Kidney (tissue), 14 donors: Measurements from ENCODE around the gene CENPM. TPM values are rescaled to one million over a fixed set of nuclear protein-coding genes. Genes with fewer than 3 reads are reported as not detected.

Experiments used
- DNase-seq, 5 donors: peaks; one replicate each; pipeline ENCODE4 v3.0.0-alpha.2; 2013 to 2020
- FAIRE-seq: peaks from 2 replicates; lab custom pipeline; 2012; peaks lifted over from hg19 to GRCh38; lab: Jason Lieb, UNC
- H3K27ac ChIP-seq, 2 donors: one replicate each; pipeline ENCODE4 v1.7.0; 2013; ENCODE audit warnings: low read depth in 2 of 2, low read length in 2 of 2, inconsistent platforms in 1 of 2
- H3K27me3 ChIP-seq: one replicate; pipeline ENCODE4 v1.7.1; 2013; ENCODE audit warnings: low read length, inconsistent platforms; ENCODE audit not compliant: control insufficient read depth, insufficient read depth
- H3K36me3 ChIP-seq, 3 donors: one replicate each; pipeline versions ENCODE4 v1.7.0 to v1.7.1; 2013; ENCODE audit warnings: low read length in 3 of 3, control low read depth in 1 of 3, inconsistent platforms in 1 of 3; ENCODE audit not compliant: insufficient read depth in 3 of 3, control insufficient read depth in 2 of 3
- H3K4me1 ChIP-seq, 3 donors: one replicate each; pipeline versions ENCODE4 v1.7.0 to v1.7.1; 2013; ENCODE audit warnings: low read length in 3 of 3, inconsistent platforms in 1 of 3, low read depth in 1 of 3; ENCODE audit not compliant: control insufficient read depth in 2 of 3, insufficient read depth in 2 of 3
- H3K4me3 ChIP-seq, 3 donors: one replicate each; pipeline versions ENCODE4 v1.7.0 to v1.8.1; 2013; ENCODE audit warnings: low read length in 3 of 3, control low read depth in 1 of 3, inconsistent platforms in 1 of 3
- H3K9ac ChIP-seq, 3 donors: one replicate each; pipeline versions ENCODE4 v1.7.0 to v1.7.1; 2013; ENCODE audit warnings: low read length in 3 of 3, control low read depth in 1 of 3, inconsistent platforms in 1 of 3
- H3K9me3 ChIP-seq, 3 donors: one replicate each; pipeline versions ENCODE4 v1.7.0 to v1.7.1; 2013; ENCODE audit warnings: low read length in 3 of 3, control low read depth in 1 of 3, inconsistent platforms in 1 of 3; ENCODE audit not compliant: control insufficient read depth in 2 of 3, insufficient read depth in 1 of 3
- intact Hi-C: fragments of 100-400 bp; cut with DNase I; formaldehyde crosslinking; loops from one replicate; pipeline ENCODE4 v1.11.1; 2022
- polyA plus RNA-seq: library from polyadenylated mRNA; stranded (reverse); fragments of 350-450 nt; fragmentation: Illumina TruSeq; extraction: RNeasy Lipid Tissue Mini Kit (QIAGEN cat#74804); gene quantifications from one replicate; pipeline ENCODE4 v1.2.3, GENCODE V29; 2014; ENCODE audit warnings: low read depth, low replicate concordance; ENCODE audit not compliant: insufficient read depth
- total RNA-seq: library from RNA; stranded (reverse); fragmentation: NEBNext Ultra II Directional; extraction: Animal tissue kit (Norgen Biotek cat#: 25700); gene quantifications from one replicate; pipeline ENCODE4 v1.2.1, GENCODE V29; 2021
- TF ChIP-seq, protein P1 (sequence below): IDR thresholded peaks from 3 replicates; pipeline ENCODE4 v1.5.1; 2012; ENCODE audit warnings: mild to moderate bottlenecking, moderate library complexity, borderline replicate concordance; ENCODE audit not compliant: insufficient read depth; ENCODE audit errors: extremely low read depth
- donor health status: control.
- donor health status: control.
- donor health status: control.
- donor health status: control.
- donor health status: control.
- donor health status: DM: yes; HTN: yes; CAD: no.
- donor health status: Normal renal cell carcinoma (clear cell type).

CENPM gene
- total and polyA plus RNA-seq, 2 donors from 2014 or later = 2.8 TPM

DNA sequence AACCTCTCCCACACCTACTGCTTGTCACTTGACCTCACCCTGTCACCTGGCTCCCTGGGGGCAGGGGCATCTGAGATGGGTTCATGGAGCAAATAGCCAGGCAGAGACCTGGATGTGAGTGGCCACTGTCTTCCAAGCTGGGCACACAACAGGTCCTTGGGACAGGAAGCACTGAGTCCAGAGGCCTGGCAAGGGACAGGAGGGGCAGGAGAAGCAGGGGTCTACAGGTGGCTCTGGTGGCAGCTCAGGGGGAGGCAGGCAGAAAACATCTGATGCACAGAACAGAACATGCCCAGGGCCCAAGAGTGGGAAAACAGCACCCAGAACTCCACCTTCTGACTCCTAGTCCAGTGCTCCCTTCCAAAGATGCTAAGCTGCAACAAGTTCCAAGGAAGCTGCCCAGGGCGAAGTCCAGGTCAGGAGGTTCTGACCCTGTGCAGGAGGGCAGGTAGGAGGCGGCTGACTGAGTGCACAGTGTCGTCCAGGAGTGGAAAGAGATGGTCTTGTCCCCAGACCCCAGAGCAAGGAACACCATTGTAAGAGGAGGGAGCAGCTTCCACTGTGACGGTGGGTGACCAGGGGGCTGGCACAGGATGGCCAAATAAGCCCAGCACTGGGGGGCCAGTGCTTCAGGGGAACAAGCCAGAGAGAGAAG is 23.9 kb downstream of the CENPM start:
- intact Hi-C loops = no loop called here
- Histone ChIP-seq H3K27ac (no peak overlapping the region), H3K4me3 (no peak overlapping the region), H3K9me3 (no peaks in the 10 kb centered on the region), H3K36me3 (no peaks in the 10 kb centered on the region), H3K4me1 (peaks cover 0 to 5% (median 0%) of the 10 kb centered on the region in 3 donors), H3K27me3 (no peaks in the 10 kb centered on the region), H3K9ac (no peak overlapping the region)
- no peak for DNase-seq
- no peak for FAIRE-seq
- TF ChIP-seq, protein P1, sequence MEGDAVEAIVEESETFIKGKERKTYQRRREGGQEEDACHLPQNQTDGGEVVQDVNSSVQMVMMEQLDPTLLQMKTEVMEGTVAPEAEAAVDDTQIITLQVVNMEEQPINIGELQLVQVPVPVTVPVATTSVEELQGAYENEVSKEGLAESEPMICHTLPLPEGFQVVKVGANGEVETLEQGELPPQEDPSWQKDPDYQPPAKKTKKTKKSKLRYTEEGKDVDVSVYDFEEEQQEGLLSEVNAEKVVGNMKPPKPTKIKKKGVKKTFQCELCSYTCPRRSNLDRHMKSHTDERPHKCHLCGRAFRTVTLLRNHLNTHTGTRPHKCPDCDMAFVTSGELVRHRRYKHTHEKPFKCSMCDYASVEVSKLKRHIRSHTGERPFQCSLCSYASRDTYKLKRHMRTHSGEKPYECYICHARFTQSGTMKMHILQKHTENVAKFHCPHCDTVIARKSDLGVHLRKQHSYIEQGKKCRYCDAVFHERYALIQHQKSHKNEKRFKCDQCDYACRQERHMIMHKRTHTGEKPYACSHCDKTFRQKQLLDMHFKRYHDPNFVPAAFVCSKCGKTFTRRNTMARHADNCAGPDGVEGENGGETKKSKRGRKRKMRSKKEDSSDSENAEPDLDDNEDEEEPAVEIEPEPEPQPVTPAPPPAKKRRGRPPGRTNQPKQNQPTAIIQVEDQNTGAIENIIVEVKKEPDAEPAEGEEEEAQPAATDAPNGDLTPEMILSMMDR = no peak

GRCh38 chr22:41922328-41922727 is 24.6 kb downstream of the CENPM start:
- intact Hi-C loops = no loop called here
- H3K36me3 ChIP-seq = no peaks in the 10 kb centered on the region
- H3K27ac ChIP-seq = no peak overlapping the region
- no peak overlapping the region for H3K9ac ChIP-seq
- FAIRE-seq = no peak
- H3K27me3 ChIP-seq = no peaks in the 10 kb centered on the region
- TF ChIP-seq, protein P1 = no peak
- H3K4me3 ChIP-seq = no peak overlapping the region
- DNase-seq = no peak
- peaks cover 0 to 5% (median 0%) of the 10 kb centered on the region in 3 donors for H3K4me1 ChIP-seq
- no peaks in the 10 kb centered on the region for H3K9me3 ChIP-seq

- no peak overlapping the region for H3K4me3 ChIP-seq
- no peak overlapping the region for H3K27ac ChIP-seq
- H3K27me3 ChIP-seq = peaks cover 10% of the 10 kb centered on the region
- peaks cover 0 to 5% (median 0%) of the 10 kb centered on the region in 3 donors for H3K4me1 ChIP-seq
- H3K36me3 ChIP-seq = no peaks in the 10 kb centered on the region
- FAIRE-seq = no peak
- TF ChIP-seq, protein P1 = no peak
- H3K9ac ChIP-seq = no peak overlapping the region
- DNase-seq = peak in 1 of 5 donors; percentile 70
- intact Hi-C loops = no loop called here
- H3K9me3 ChIP-seq = no peaks in the 10 kb centered on the region
Measured at GRCh38 chr22:41920271-41920976, 26.5 kb downstream of the CENPM start.
